Measurements from ENCODE around the gene KRTAP6-2. TPM values are rescaled to one million over a fixed set of nuclear protein-coding genes. Genes with fewer than 3 reads are reported as not detected.

The KRTAP6-2 gene
- not detected in 2 replicates for total RNA-seq

GRCh38 chr21:30598802-30599201 is at the start of gene KRTAP6-2:
Gene KRTAP6-2 (minus strand): TSS chr21:30598902. CDS start chr21:30598874, 28 bp downstream.

GRCh38 chr21:30642564-30642963 is 43.9 kb upstream of the KRTAP6-2 start, which contains the start of gene KRTAP20-3:
Gene KRTAP20-3 (plus strand): TSS chr21:30642864.

GRCh38 chr21:30634906-30635305 is 36.2 kb upstream of the KRTAP6-2 start, which contains the start of gene KRTAP20-2:
Gene KRTAP20-2 (plus strand): TSS chr21:30635206. CDS start chr21:30635264, 58 bp downstream.

GRCh38 chr21:30620522-30620921 is 21.8 kb upstream of the KRTAP6-2 start, which contains the start of gene KRTAP20-4:
Gene KRTAP20-4 (plus strand): TSS chr21:30620627.

GRCh38 chr21:30616125-30616524 is 17.4 kb upstream of the KRTAP6-2 start, which contains the start of gene KRTAP20-1:
Gene KRTAP20-1 (plus strand): TSS chr21:30616425. CDS start chr21:30616455, 30 bp downstream.

GRCh38 chr21:30613836-30614235 is 15.1 kb upstream of the KRTAP6-2 start, which contains the start of gene KRTAP6-1:
Gene KRTAP6-1 (minus strand): TSS chr21:30613930. CDS start chr21:30613904, 26 bp downstream.

GRCh38 chr21:30600787-30601186 is 2.1 kb upstream of the KRTAP6-2 start, which contains the start of gene KRTAP22-1:
Gene KRTAP22-1 (plus strand): TSS chr21:30601087.

GRCh38 chr21:30592140-30592539 is 6.6 kb downstream of the KRTAP6-2 start, which contains the start of gene KRTAP6-3:
Gene KRTAP6-3 (plus strand): TSS chr21:30592440. CDS start chr21:30592446, 6 bp downstream.

GRCh38 chr21:30590297-30590696 is 8.4 kb downstream of the KRTAP6-2 start, which contains the start of gene KRTAP22-2:
Gene KRTAP22-2 (minus strand): TSS chr21:30590397.

GRCh38 chr21:30561264-30561895 is 37.3 kb downstream of the KRTAP6-2 start, which contains the start of gene KRTAP19-7:
Gene KRTAP19-7 (minus strand): TSS chr21:30561314. CDS start chr21:30561289, 25 bp downstream.

Other genes starting within 250 kb of the KRTAP6-2 start
- not detected in 2 replicates for gene KRTAP13-2, start 226.6 kb downstream of the KRTAP6-2 start, total RNA-seq
- gene KRTAP13-1, start 202.9 kb downstream of the KRTAP6-2 start, total RNA-seq, result not detected in 2 replicates
- gene KRTAP13-3, start 173.0 kb downstream of the KRTAP6-2 start, total RNA-seq, result not detected in 2 replicates
- gene KRTAP13-4, start 168.7 kb downstream of the KRTAP6-2 start, total RNA-seq, result not detected in 2 replicates
- gene KRTAP15-1, start 158.6 kb downstream of the KRTAP6-2 start, total RNA-seq, result not detected in 2 replicates
- gene KRTAP19-1, start 118.5 kb downstream of the KRTAP6-2 start, total RNA-seq, result not detected in 2 replicates
- not detected in 2 replicates for gene KRTAP19-2, start 111.5 kb downstream of the KRTAP6-2 start, total RNA-seq
- gene KRTAP19-3, start 106.9 kb downstream of the KRTAP6-2 start, total RNA-seq, result not detected in 2 replicates
- not detected in 2 replicates for gene KRTAP19-4, start 101.7 kb downstream of the KRTAP6-2 start, total RNA-seq
- not detected in 2 replicates for gene KRTAP19-5, start 96.8 kb downstream of the KRTAP6-2 start, total RNA-seq
- not detected in 2 replicates for gene KRTAP19-6, start 57.0 kb downstream of the KRTAP6-2 start, total RNA-seq
- not detected in 2 replicates for gene KRTAP19-7, start 37.6 kb downstream of the KRTAP6-2 start, total RNA-seq
- gene KRTAP22-2, start 8.5 kb downstream of the KRTAP6-2 start, total RNA-seq, result not detected in 2 replicates
- gene KRTAP6-3, start 6.5 kb downstream of the KRTAP6-2 start, total RNA-seq, result not detected in 2 replicates
- not detected in 2 replicates for gene KRTAP22-1, start 2.2 kb upstream of the KRTAP6-2 start, total RNA-seq
- not detected in 2 replicates for gene KRTAP6-1, start 15.0 kb upstream of the KRTAP6-2 start, total RNA-seq
- gene KRTAP20-1, start 17.5 kb upstream of the KRTAP6-2 start, total RNA-seq, result not detected in 2 replicates
- not detected in 2 replicates for gene KRTAP20-4, start 21.7 kb upstream of the KRTAP6-2 start, total RNA-seq
- gene KRTAP20-2, start 36.3 kb upstream of the KRTAP6-2 start, total RNA-seq, result not detected in 2 replicates
- not detected in 2 replicates for gene KRTAP20-3, start 44.0 kb upstream of the KRTAP6-2 start, total RNA-seq
- not detected in 2 replicates for gene KRTAP21-3, start 119.9 kb upstream of the KRTAP6-2 start, total RNA-seq
- not detected in 2 replicates for gene KRTAP21-2, start 148.4 kb upstream of the KRTAP6-2 start, total RNA-seq
- not detected in 2 replicates for gene KRTAP21-1, start 156.5 kb upstream of the KRTAP6-2 start, total RNA-seq
- gene KRTAP8-1, start 214.4 kb upstream of the KRTAP6-2 start, total RNA-seq, result not detected in 2 replicates
- not detected in 2 replicates for gene KRTAP7-1, start 230.9 kb upstream of the KRTAP6-2 start, total RNA-seq